GM18870 (cell line): ENCODE data around the gene OSBPL5.
"Not testable (repeated sequence)": the region's sequence is repeated elsewhere in the genome, so short reads cannot be mapped to it uniquely, and the experiment has no call there.

Experiments
- ATAC-seq: cut with Tn5 transposase; IDR thresholded peaks from one replicate; pipeline ENCODE4 v1.9.1; 2021; ENCODE audit warnings: moderate library complexity; ENCODE audit not compliant: unreplicated experiment

The OSBPL5 gene

GRCh38 chr11:3182462-3182852, 17.3 kb upstream of the OSBPL5 start:
- ATAC-seq: no peak

GRCh38 chr11:3181725-3182461, 16.8 kb upstream of the OSBPL5 start:
- no peak for ATAC-seq

GRCh38 chr11:3180869-3181268, 15.8 kb upstream of the OSBPL5 start:
- ATAC-seq: no peak

- ATAC-seq: no peak
Measured at GRCh38 chr11:3178349-3178748, 13.2 kb upstream of the OSBPL5 start.

GRCh38 chr11:3177931-3178330, 12.8 kb upstream of the OSBPL5 start:
- ATAC-seq: no peak

GRCh38 chr11:3176487-3176886, 11.4 kb upstream of the OSBPL5 start:
- ATAC-seq: no peak

GRCh38 chr11:3175194-3175593, 10.1 kb upstream of the OSBPL5 start:
- no peak for ATAC-seq

- no peak for ATAC-seq
Measured at GRCh38 chr11:3174387-3174786, 9.3 kb upstream of the OSBPL5 start.

- ATAC-seq: no peak
Measured at GRCh38 chr11:3173795-3174194, 8.7 kb upstream of the OSBPL5 start.

- no peak for ATAC-seq
Measured at GRCh38 chr11:3171931-3172560, 6.9 kb upstream of the OSBPL5 start.

- ATAC-seq: no peak
Measured at GRCh38 chr11:3170756-3171650, 5.9 kb upstream of the OSBPL5 start.

GRCh38 chr11:3170044-3170755, 5.1 kb upstream of the OSBPL5 start:
- ATAC-seq: no peak

- no peak for ATAC-seq
Measured at GRCh38 chr11:3169255-3170043, 4.3 kb upstream of the OSBPL5 start.

- not testable (repeated sequence) for ATAC-seq
Measured at GRCh38 chr11:3168742-3169254, 3.7 kb upstream of the OSBPL5 start.

GRCh38 chr11:3167143-3168119, 2.3 kb upstream of the OSBPL5 start:
- no peak for ATAC-seq

- no peak for ATAC-seq
Measured at GRCh38 chr11:3166268-3167142, 1.4 kb upstream of the OSBPL5 start.

- no peak for ATAC-seq
Measured at GRCh38 chr11:3165916-3166267, 782 bp upstream of the OSBPL5 start.

GRCh38 chr11:3164552-3165151, 458 bp downstream of the OSBPL5 start:
- ATAC-seq: no peak
